Upper lobe of left lung (tissue), 6 donors: Measurements from ENCODE around the gene MAD1L1. TPM values are rescaled to one million over a fixed set of nuclear protein-coding genes. Genes with fewer than 3 reads are reported as not detected.

ENCODE experiments used
- ATAC-seq, 2 donors: fragments of 200-7000 bp; cut with Tn5 transposase; one replicate each; pipeline ENCODE4 v1.9.1; 2022; ENCODE audit warnings: mild to moderate bottlenecking in 2 of 2, moderate library complexity in 2 of 2; ENCODE audit not compliant: low FRiP score in 2 of 2
- DNase-seq, 2 donors: peaks; one replicate each; pipeline ENCODE4 v3.0.0-alpha.2; 2019 to 2020
- H3K27ac ChIP-seq, 4 donors: fragments of 200-600 bp; sonication (generic); one replicate each; pipeline ENCODE4 v1.5.1; 2016 to 2019
- H3K27me3 ChIP-seq, 4 donors: fragments of 200-600 bp; sonication (generic); one replicate each; pipeline ENCODE4 v1.5.1; 2017 to 2019
- H3K36me3 ChIP-seq, 4 donors: fragments of 200-600 bp; sonication (generic); one replicate each; pipeline ENCODE4 v1.5.1; 2016 to 2019
- H3K4me1 ChIP-seq, 4 donors: fragments of 200-600 bp; sonication (generic); one replicate each; pipeline ENCODE4 v1.5.1; 2018 to 2019
- H3K4me3 ChIP-seq, 4 donors: fragments of 200-600 bp; sonication (generic); one replicate each; pipeline ENCODE4 v1.5.1; 2017 to 2019; ENCODE audit warnings: mild to moderate bottlenecking in 2 of 4, moderate library complexity in 1 of 4
- H3K9me3 ChIP-seq, 4 donors: fragments of 200-600 bp; sonication (generic); one replicate each; pipeline ENCODE4 v1.5.1; 2018 to 2019
- EP300 ChIP-seq, 4 donors: sonication (generic); formaldehyde crosslinking; IDR thresholded peaks; one replicate each; pipeline ENCODE4 v1.5.1; 2017; ENCODE audit warnings: antibody characterized with exemption in 4 of 4, control low read depth in 2 of 4
- POLR2A ChIP-seq, 4 donors: fragments of 450-650 bp; IDR thresholded peaks; one replicate each; pipeline ENCODE4 v1.5.1; 2016 to 2017; ENCODE audit warnings: antibody characterized with exemption in 4 of 4, mild to moderate bottlenecking in 2 of 4
- POLR2AphosphoS5 ChIP-seq, 2 donors: sonication (generic); formaldehyde crosslinking; IDR thresholded peaks; one replicate each; pipeline ENCODE4 v1.5.1; 2017; ENCODE audit warnings: antibody characterized with exemption in 2 of 2
- WGBS, 2 donors: methylation state at CpG; one replicate each; pipeline ENCODE4 v1.1.5; 2017 to 2018; 5-methylcytosine and 5-hydroxymethylcytosine counted together
- total RNA-seq, 6 donors: library from RNA; depleted of rRNA in 4 of 6; stranded (reverse); fragments of >200 nt in 4 of 6; gene quantifications; one replicate each; pipeline versions ENCODE4 v1.1.0 to v1.2.1, GENCODE V29; 2016 to 2021
- TF ChIP-seq, protein P1 (sequence below), 6 experiments: fragments of 450-650 bp in 4 of 6; fragments of 200-600 bp in 2 of 6; sonication (generic) in 2 of 6; IDR thresholded peaks; one replicate each; pipeline ENCODE4 v1.5.1; 2016 to 2019; ENCODE audit warnings: antibody characterized with exemption in 6 of 6
- donor health status: DM: no; HTN: no; CAD: no; lungs with moderate emphysema.
- donor health status: DM: no; HTN: yes; CAD: no; lungs with severe emphysema.

Gene MAD1L1
- total RNA-seq, 6 donors from 2014 or later, result 40.6 to 364 (median 65.6) TPM

DNA sequence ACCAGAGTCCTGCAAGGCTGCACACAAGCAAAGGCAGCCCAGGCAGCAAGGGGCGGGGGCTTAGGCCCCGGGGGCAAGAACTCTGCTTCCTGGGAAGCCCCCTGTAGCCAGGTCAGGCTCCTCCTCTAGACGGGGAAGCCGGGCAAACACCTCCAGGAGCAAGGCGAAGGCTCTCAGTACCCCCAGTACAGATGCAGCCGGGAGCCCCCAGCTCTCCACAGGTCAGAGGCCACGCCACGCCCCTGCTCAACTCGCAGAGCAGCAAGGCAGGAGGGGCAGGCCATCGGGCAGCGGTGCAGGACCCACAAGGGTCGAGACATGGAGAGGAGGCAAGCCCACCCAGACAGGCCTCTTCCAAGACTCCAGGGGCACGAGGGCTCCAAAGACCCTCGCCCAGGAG is 108.8 kb downstream of the MAD1L1 start:
- H3K27ac ChIP-seq, result no peak overlapping the region
- H3K4me1 ChIP-seq, result peaks cover 4 to 14% (median 6%) of the 10 kb centered on the region in 4 donors
- 93 to 100% methylated on average over 3 to 14 of the region's 14 CpGs for WGBS, 2 donors
- no peak for TF ChIP-seq EP300 (IDR thresholded peaks at IDR 0.05)
- no peak for TF ChIP-seq POLR2AphosphoS5 (IDR thresholded peaks at IDR 0.05)
- no peak for TF ChIP-seq POLR2A (IDR thresholded peaks at IDR 0.05)
- TF ChIP-seq, protein P1, sequence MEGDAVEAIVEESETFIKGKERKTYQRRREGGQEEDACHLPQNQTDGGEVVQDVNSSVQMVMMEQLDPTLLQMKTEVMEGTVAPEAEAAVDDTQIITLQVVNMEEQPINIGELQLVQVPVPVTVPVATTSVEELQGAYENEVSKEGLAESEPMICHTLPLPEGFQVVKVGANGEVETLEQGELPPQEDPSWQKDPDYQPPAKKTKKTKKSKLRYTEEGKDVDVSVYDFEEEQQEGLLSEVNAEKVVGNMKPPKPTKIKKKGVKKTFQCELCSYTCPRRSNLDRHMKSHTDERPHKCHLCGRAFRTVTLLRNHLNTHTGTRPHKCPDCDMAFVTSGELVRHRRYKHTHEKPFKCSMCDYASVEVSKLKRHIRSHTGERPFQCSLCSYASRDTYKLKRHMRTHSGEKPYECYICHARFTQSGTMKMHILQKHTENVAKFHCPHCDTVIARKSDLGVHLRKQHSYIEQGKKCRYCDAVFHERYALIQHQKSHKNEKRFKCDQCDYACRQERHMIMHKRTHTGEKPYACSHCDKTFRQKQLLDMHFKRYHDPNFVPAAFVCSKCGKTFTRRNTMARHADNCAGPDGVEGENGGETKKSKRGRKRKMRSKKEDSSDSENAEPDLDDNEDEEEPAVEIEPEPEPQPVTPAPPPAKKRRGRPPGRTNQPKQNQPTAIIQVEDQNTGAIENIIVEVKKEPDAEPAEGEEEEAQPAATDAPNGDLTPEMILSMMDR (IDR thresholded peaks at IDR 0.05), result no peak
- H3K9me3 ChIP-seq, result no peaks in the 10 kb centered on the region
- H3K36me3 ChIP-seq, result peaks cover 0 to 11% (median 5%) of the 10 kb centered on the region in 4 donors
- no peaks in the 10 kb centered on the region for H3K27me3 ChIP-seq
- DNase-seq (peak in 1 of 2 donors; percentile 68), ATAC-seq (no peak)
- no peak overlapping the region for H3K4me3 ChIP-seq

DNA sequence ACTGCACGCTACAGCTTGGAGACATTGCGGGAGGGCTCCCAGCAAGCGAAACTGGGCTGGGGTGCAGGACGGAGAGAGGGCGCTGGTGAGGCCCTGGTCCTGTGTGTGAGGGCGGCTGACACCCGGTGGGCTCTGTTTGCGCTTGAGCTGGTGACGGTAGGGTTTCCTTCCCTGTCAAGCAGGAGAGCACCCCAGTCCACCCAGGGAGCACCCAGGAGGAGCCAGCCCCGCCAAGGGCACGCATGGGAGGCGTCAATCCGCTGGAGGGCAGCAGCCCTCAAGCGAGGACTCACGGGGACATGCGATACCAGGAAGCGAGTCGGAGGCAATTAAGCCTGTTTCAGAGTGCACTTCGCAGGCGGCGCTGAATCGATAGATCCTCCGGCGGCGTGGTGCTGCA is 109.4 kb downstream of the MAD1L1 start:
- no peaks in the 10 kb centered on the region for H3K27me3 ChIP-seq
- peaks cover 4 to 14% (median 6%) of the 10 kb centered on the region in 4 donors for H3K4me1 ChIP-seq
- H3K36me3 ChIP-seq, result peaks cover 0 to 11% (median 5%) of the 10 kb centered on the region in 4 donors
- peak in 1 of 2 donors; percentile 75 for DNase-seq
- 95% methylated on average over 24 of the region's 25 CpGs for WGBS, 2 donors
- TF ChIP-seq POLR2AphosphoS5 (IDR thresholded peaks at IDR 0.05), result no peak
- TF ChIP-seq, protein P1 (IDR thresholded peaks at IDR 0.05), result no peak
- no peak for TF ChIP-seq POLR2A (IDR thresholded peaks at IDR 0.05)
- TF ChIP-seq EP300 (IDR thresholded peaks at IDR 0.05), result no peak
- H3K4me3 ChIP-seq, result no peak overlapping the region
- no peak for ATAC-seq
- no peaks in the 10 kb centered on the region for H3K9me3 ChIP-seq
- H3K27ac ChIP-seq, result no peak overlapping the region

DNA sequence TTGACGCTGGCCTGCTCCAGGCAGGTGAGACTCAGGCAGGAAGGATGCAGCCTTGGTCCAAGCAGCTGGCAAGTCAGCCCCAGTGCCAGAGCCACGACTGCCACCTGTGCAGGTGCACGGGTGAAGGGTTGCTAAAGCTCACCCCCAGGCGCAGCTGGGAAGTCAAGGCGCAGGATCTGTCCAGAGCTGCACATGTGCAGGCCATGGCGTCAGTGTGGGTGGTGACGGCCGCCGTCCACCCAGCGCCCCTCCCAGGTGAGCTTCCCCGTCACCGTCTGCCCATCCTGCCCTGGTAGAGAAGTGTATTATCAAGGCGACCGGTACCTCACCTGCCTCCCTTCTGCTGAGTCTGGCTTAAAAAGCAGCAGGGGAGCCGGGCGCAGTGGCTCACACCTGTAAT is 110.1 kb downstream of the MAD1L1 start:
- H3K27me3 ChIP-seq, result no peaks in the 10 kb centered on the region
- 97 to 98% methylated on average over 12 to 16 of the region's 16 CpGs for WGBS, 2 donors
- H3K4me3 ChIP-seq, result no peak overlapping the region
- ATAC-seq, result no peak
- H3K4me1 ChIP-seq, result peaks cover 4 to 14% (median 6%) of the 10 kb centered on the region in 4 donors
- peaks cover 0 to 11% (median 5%) of the 10 kb centered on the region in 4 donors for H3K36me3 ChIP-seq
- DNase-seq, result peak in 1 of 2 donors; percentile 67
- H3K9me3 ChIP-seq, result no peaks in the 10 kb centered on the region
- no peak overlapping the region for H3K27ac ChIP-seq
- TF ChIP-seq, protein P1 (IDR thresholded peaks at IDR 0.05), result no peak
- TF ChIP-seq POLR2A (IDR thresholded peaks at IDR 0.05) (no peak), POLR2AphosphoS5 (IDR thresholded peaks at IDR 0.05) (no peak), EP300 (IDR thresholded peaks at IDR 0.05) (no peak)

DNA sequence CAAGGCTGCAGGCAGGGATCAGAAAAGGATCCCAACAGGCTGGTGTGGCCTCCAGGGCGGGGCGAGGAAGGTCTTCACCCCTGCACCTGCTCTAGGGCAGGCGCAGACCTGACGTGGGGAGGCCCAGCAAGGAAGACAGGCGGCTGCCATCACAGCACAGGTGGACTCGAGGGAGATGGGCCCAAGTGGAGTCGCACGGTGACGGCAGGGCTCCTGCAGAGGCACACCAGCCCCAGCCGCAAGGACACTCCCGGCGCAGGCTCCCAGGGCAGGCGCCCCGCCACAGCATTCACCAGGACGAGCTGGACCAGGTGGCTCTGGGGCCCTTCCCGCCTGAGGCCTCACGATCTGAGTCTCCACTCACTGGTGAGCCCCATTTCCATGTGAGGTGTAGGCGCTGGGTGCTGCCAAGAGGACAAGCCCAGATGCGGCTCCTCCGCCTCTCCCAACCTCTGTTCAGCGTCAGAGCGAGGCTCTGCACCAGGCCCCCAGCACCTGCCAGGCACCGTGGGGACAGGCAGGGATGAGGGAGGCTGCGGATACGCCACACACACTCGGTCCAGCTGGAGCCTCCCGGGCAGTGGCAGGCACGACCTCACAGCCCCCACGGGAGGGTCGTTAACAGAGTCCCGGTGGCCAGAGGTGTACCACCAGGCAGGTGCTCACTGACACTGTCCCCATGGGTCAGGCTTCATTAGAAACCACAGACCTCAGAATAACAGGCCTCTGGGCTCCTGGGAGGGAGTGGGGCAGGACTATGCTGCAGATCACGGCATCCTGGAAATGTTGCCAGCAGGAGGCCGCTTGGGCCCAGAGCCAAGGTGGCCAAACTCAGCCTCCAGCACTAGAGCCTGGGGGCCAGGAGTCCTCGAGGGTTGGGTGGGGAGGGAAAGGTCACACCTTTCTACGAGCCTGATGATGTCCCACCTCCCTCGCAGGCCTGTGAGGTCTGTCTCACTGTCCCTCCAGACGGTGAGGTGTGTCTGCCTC is 111.6 kb downstream of the MAD1L1 start:
- 91 to 94% methylated on average over 25 to 29 of the region's 37 CpGs for WGBS, 2 donors
- peak overlapping the region in 2 of 4 donors; percentile 4 to 41 for H3K27ac ChIP-seq
- no peak overlapping the region for H3K4me3 ChIP-seq
- no peaks in the 10 kb centered on the region for H3K27me3 ChIP-seq
- no peak for TF ChIP-seq POLR2A (IDR thresholded peaks at IDR 0.05)
- TF ChIP-seq POLR2AphosphoS5 (IDR thresholded peaks at IDR 0.05), result no peak
- TF ChIP-seq, protein P1 (IDR thresholded peaks at IDR 0.05), result no peak
- no peak for TF ChIP-seq EP300 (IDR thresholded peaks at IDR 0.05)
- peak in 1 of 2 donors; percentile 77 for DNase-seq
- peaks cover 15 to 25% (median 17%) of the 10 kb centered on the region in 4 donors for H3K4me1 ChIP-seq
- ATAC-seq, result no peak
- H3K36me3 ChIP-seq, result peaks cover 0 to 11% (median 5%) of the 10 kb centered on the region in 4 donors
- H3K9me3 ChIP-seq, result no peaks in the 10 kb centered on the region
